Keratinocyte (primary cell): ENCODE measurements around the gene SCN10A.

Source experiments
- CTCF ChIP-seq, 3 experiments: IDR thresholded peaks in 1 of 3; conservative IDR thresholded peaks in 1 of 3; optimal IDR thresholded peaks in 1 of 3; 2 replicates in 2 of 3; 3 replicates in 1 of 3; pipeline versions ENCODE3 to v1.5.1; 2011; ENCODE audit warnings: low read length in 3 of 3, mild to moderate bottlenecking in 3 of 3, moderate library complexity in 2 of 3, control low read depth in 1 of 3, inconsistent platforms in 1 of 3; ENCODE audit not compliant: insufficient read depth in 2 of 3; ENCODE audit errors: extremely low read depth in 1 of 3
- EZH2 ChIP-seq: IDR thresholded peaks from one replicate; pipeline ENCODE4 v1.6.1; 2012; ENCODE audit warnings: inconsistent platforms, mild to moderate bottlenecking, low read length, moderate library complexity

- TF ChIP-seq CTCF (optimal IDR thresholded peaks at IDR 0.05 in 1 of 3, IDR thresholded peaks at IDR 0.05 in 1 of 3, conservative IDR thresholded peaks at IDR 0.05 in 1 of 3; ENCODE audit: extremely low read depth in 1 of 3, insufficient read depth in 2 of 3, low read length in 3 of 3) (no peak), EZH2 (no peak)
These were observed 73.5 kb downstream of the SCN10A start for GRCh38 chr3:38742550-38742949.
